Head of caudate nucleus (tissue), 42 donors: Measurements from ENCODE around the gene SYT7.

Source experiments
- DNase-seq, 42 donors: peaks; one replicate each; pipeline versions ENCODE4 v3.0.0 to v3.0.0-alpha.2; 2020 to 2021; ENCODE audit warnings: mixed read lengths in 7 of 42
- intact Hi-C: fragments of 100-400 bp; cut with DNase I; formaldehyde crosslinking; loops from one replicate; pipeline ENCODE4 v1.15.0; 2022

The SYT7 gene

DNA sequence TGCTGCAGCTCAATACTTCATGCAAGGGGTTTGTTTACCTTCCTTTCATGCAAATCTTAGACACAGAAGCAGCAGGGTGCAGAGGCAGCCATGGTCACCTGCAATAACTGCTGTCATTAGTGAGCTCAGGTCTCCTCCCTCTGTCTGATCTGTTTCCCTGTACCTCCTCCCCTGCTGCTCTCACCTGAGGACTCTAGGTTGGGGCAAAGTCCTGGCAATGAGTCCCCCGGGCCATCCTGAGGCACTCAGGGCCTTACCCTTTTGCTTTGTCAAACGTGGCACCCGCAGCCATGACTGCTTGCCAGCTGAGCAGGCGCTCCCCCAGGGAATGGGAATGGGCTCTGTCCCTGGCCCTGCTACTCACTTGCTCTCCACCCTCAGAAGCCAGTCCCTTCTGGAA is 68.4 kb downstream of the SYT7 start:
- intact Hi-C loops: loop anchor here (5.0 kb wide), 1 partner anchor 35 kb away; no protein-coding TSS in a partner anchor
- DNase-seq: no peak

DNA sequence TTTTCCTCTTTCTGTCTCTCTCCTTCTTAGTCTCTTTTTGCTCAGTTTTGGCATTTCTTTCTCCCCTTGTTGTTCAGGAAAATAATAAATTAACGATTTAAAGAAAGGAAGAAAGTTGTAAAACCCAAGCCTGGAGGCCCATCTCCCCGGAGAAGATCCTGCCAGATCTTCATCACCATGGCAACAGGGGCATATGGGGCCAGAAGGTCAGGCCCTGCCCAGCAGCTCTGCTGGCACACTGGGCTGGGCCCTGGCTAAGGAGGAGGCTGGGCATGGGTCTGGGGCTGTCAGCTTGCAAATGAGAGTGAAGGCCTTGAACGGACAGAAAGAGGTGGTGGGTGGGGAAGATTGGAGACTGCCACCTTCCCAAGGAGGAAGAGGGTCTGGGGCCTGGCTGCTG is 69.5 kb downstream of the SYT7 start:
- DNase-seq: no peak
- intact Hi-C loops: loop anchor here (5.0 kb wide), 1 partner anchor 34 kb away; no protein-coding TSS in a partner anchor

DNA sequence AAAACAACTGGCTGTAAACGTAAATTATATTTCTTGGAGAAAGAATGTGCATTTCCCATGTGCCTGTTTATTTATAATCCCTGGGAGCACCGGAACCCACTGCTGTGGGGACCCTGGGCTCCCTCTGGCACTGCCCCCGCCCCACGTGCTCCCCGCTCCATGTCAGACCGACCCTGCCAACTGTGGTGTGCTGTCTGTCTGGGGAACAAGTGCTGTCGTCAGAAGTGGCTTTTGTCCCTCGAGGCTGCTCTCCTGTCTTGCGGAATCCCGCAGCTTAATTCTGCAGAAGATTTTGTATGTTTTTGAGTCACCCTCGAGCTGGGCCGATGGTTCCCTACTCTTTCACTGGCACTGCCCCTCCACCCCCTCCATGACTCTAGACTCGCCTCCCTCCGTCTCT is 69.9 kb downstream of the SYT7 start:
- intact Hi-C loops: loop anchor here (5.0 kb wide), 1 partner anchor 34 kb away; no protein-coding TSS in a partner anchor

DNA sequence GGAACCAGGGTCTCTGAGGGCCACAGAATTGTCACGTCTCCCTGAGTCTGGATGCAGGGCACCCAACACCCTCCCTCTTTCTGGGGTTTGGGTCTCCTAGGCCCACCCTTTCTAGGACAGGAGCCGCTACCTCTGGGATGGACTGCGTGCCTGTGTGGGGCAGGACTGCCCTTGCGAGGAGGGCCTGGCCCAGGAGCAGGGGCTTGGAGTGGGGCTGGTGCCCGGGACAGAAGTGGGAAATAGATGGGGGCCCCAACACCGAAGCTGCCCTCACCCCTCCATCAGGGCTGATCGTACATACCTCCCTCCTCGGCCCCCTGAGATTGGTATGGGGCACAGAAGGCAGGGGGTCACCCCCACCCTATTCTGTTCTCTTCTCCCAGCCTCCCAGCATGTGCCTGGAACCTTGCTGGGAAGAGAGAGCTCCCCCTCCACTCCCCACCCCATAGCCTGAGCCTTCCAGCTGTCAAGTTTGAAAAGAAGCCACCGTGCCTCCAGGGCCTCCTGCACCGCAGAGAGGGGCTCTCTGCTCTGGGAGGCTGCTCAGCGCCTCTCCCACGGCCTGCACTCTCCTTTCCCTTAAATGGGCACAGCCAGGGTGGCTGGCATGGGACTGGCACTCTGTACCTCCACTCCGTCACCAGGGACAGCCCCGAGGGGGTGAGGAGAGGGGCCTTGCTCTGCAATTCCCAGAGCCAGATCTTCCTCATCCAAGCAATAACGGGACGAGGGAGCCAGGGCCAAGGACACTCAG is 70.5 kb downstream of the SYT7 start:
- DNase-seq: no peak
- intact Hi-C loops: loop anchor here (5.0 kb wide), 1 partner anchor 33 kb away; no protein-coding TSS in a partner anchor

More for the DNA sequence above, 69.9 kb downstream of the SYT7 start:
- peak in 3 of 42 donors; percentile 25 to 46 (median 41) for DNase-seq

DNA sequence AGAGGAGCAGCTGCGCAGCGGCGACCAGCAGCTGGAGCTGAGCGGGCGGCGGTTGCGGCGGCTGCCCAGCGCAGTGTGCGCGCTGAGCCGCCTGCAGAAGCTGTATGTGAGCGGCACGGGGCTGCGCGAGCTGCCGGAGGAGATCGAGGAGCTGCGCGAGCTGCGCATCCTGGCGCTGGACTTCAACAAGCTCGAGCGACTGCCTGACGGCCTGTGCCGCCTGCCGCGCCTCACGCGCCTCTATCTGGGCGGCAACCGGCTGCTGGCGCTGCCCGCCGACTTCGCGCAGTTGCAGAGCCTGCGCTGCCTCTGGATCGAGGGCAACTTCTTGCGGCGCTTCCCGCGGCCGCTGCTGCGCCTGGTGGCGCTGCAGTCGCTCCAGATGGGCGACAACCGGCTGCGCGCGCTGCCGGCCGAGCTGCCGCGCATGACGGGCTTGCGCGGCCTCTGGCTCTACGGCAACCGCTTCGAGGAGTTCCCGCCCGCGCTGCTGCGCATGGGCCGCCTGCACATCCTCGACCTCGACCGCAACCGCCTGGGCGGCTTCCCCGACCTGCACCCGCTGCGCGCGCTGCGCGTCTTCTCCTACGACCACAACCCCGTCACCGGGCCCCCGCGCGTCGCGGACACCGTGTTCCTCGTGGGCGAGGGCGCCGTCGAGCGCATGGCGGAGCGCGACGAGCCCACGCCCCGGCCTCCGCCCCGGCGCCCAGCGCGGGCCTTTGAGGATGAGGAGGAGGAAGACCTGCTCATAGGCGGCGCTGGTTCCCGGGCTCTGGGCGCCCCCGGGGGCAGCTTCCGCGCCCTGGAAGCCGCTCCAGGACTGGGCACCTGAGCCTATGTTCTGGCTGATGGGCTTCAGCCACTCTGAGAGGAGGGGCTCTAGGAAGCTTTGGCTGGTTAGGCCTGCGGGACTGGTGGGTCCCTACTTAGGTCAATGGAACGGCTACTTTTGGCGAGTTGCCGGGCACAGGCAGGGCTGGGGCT is 71.5 kb downstream of the SYT7 start:
- peak in 37 of 42 donors; percentile 27 to 77 (median 58) for DNase-seq
- intact Hi-C loops: loop anchor here (5.0 kb wide), 1 partner anchor 32 kb away; no protein-coding TSS in a partner anchor

DNA sequence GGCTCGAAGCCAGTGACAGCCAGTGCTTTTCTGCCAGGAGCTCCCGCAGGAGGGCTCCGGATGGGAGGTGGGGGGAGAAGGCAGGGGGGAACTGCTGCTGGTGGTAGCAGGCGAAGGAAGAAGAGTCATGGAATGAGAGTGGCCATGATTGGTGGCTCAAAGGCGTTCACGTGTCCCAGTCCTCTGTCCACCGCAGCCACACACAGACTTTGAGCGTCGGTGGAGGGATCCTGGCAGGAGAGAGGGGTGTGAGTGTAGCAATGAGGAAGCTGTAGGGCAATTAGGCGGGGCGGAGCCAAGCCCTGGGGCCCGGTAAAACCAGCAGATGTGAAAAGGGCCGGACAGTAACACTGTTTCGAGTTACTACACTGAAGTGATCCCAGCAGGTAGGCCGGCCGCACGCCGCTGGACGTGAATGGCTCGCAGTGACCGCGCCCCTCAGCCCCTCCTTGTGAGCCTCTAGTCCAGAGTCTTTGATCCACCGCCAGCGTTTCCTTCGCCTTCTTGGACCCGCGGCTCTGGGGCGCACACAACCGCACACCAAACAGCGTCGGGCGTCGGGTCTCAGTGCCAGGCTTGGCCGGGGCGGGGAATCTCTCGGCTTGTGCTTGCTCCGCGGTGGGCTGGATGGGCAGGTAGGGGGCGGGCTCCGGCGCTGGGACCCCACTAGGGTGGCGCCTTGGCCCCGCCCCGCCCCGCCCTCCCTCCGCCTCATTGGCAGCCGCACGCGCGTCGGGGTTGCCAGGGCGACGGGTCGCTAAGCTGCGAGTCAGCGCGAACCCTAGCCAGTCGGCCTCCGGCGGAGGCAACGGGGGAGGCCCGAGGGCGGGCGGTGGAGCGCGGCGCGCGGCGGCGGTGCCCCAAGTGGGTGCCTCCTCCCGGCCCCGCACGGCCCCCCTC is 72.7 kb downstream of the SYT7 start, which contains the start of gene LRRC10B:
TSS of gene LRRC10B (plus strand) at position 788 of the 900 bp plus-strand sequence. CDS start 250 bp downstream, outside the sequence.
- intact Hi-C loops: no loop called here
- peak in 41 of 42 donors; percentile 52 to 88 (median 76) for DNase-seq

DNA sequence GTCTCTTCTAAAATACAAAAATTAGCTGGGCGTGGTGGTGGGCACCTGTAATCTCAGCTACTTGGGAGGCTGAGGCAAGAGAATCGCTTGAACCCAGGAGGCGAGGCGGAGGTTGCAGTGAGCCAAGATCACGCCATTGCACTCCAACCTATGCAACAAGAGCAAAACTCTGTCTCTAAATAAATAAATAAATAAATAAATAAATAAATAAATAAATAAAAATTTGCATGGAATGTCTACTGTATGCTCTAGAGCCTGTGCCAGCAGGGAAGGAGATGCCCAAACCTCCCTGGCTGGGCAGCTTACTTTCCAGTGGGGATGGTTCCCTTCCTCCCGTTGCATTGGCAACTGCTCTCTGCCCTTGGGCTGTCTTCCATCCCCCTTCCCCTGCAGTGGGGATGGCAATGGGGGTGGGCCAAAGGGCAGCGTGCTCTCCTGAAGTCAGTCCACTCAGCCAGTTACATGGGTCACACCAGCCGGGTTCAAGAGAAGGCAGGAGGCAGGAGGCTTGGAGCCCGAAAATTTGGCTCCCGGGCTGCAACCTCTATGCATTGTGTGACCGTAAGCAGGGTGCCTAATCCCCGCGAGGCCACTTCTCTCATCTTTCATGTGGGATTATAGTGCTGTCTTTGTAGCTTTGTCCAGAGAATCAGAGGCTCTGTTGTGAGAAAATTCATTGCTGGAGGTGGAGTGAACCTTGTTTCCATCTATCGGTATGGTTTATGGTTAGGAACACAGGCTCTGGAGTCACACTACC is 73.7 kb downstream of the SYT7 start:
- intact Hi-C loops: no loop called here
- DNase-seq: no peak

DNA sequence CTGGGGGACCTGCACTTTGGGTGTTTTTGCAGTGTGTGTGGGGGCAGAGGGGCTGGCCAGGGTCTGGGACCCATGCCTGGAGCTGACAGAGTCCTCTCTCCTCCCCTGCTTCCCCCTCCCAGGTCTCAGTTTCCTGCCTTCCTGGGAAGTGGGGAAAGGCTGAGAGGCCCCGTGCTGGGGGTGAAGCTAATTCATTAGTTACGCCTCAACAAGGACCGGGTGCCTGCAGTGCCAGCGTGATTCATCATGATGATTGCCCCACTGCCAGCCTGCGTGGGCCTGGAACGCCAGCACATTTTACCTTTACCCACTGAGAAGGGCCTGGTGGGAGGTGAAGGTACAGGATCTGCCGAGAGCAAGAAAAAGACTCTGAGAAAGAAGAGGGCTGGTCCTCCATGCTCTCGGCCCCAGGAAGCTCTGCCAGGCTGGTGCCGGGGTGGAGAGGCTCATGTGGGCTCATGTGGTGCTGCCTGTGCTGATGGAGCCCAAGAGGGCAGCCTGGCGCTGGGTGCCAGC is 75.2 kb downstream of the SYT7 start:
- peak; percentile 50 to 94 (median 78) for DNase-seq
- intact Hi-C loops: no loop called here

DNA sequence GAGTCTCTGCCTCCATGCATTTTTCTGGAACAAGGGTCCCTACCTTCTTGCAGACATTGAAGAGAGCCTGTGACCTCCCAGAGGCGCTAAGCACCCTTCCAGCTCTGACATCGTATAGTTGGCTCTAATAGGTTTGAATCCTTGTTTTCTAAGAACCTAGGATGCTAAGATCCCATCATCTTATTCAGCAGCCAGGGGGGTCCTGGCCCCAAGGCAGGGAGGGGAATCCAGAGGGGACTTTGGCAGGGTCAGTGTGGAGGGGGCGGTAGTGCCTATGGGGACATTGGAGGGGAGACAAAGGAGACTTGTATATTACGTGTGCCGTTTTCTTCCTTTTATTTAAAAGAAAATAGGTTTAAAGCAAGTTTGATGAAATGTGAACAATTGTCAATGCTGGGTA is 75.8 kb downstream of the SYT7 start:
- DNase-seq: no peak
- intact Hi-C loops: no loop called here

DNA sequence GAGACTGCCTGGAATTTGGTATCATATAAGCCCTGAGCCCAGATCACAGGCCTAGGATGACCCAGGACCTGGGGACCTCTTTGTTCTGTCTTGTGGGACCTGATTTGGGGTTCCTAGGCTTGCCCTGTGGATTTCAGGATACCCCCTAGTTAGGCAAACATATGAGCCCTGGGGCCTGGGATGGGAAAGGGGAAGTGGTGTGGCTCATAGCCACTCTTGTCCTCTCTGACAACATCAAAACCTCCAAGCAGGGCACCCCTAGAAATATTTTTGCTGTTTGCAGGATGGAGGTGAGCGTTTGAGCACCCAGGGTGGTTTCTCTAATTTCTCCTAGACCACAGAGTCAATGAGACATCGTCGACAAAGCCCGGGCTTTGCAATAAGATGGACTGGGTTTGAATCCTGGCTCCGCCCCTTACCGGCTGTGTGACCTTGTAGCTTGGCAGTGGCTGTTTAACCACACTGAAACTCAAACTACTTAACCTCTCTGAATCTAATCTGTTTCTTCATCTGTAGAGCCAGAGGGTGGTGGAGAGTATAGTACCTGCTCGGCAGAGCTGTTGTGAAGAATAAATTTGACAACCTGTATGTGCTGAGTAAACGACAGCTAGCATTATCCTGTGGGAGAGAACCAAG is 77.6 kb downstream of the SYT7 start:
- no peak for DNase-seq
- intact Hi-C loops: no loop called here

DNA sequence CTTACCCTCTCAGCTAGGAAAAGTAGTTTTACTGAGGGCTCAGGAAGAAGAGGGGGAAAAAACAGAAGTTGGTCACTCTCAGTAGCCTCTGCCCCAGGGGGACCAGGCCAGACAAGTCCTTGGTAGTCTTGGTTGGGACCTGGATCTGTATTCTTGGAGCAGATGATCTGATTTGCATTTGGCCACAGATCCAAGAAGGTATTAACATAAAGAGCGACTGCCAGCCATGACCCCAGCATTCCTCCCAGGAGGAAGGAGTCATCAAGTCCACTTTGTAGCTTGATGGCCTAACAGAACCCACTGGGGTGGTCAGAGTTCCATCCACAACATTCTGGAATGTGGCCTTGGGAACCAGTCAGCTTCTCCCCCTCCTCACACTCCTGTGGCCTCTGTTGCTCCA is 78.4 kb downstream of the SYT7 start:
- intact Hi-C loops: no loop called here
- no peak for DNase-seq

DNA sequence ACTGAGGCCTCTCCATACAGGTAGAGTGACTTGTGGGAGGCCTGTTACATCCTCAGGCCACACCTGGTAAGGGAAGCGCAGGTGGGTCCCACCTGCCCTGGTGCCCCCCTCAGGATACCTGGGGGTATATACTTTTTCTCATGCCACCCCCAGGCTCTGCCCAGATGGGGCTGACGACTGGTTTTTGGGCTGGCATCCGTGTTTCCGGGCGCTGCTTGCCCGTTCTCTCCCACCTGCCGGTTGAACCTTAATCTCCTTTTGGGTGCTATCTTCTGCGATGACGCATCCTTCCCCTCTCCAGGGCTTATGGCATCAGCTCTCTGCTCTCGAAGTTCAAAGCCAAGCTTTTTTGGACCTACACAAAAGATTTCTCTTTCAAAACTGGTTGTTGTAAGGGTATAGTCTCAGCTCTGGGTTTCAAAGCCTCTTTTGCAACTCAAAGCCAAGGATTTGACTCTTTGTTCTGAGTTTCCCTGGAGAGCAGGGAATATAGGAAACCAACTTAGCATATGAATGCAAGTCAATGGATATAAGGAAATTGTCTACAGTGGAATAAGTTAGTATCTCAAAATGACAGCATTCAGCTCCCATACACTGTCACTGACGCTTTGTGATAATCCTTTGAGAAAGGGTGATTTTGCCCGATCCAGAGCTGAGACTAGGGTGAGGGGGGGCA is 80.9 kb downstream of the SYT7 start:
- DNase-seq: no peak
- intact Hi-C loops: no loop called here

DNA sequence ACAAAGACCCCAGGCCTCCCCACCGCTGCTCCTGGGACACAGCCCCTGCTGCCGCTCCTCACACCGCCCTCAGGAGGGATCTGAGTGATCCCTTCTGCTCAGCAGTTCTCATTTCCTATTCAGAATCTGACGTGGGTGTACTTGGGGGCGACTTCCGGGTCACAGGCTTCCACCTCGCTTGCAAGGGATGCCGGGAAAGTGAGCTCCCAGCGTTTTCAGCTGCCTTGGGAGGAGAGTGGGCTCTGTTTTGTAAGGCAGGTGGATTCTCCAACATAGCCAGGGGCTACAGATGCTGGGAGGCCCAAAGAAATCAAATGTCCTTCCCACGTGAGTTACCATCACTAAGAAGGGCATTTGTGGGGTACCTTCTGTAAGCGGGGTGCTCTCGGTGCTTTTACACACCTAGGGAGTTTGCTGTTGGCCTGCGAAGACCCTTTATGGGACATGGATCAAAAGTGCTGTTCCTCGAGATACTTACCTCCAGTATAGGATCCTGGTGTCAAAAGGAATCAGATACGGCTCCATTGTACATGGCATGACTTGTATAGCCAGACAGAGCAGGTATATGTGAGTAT is 82.0 kb downstream of the SYT7 start:
- intact Hi-C loops: no loop called here
- DNase-seq: peak in 40 of 42 donors; percentile 38 to 86 (median 71)

DNA sequence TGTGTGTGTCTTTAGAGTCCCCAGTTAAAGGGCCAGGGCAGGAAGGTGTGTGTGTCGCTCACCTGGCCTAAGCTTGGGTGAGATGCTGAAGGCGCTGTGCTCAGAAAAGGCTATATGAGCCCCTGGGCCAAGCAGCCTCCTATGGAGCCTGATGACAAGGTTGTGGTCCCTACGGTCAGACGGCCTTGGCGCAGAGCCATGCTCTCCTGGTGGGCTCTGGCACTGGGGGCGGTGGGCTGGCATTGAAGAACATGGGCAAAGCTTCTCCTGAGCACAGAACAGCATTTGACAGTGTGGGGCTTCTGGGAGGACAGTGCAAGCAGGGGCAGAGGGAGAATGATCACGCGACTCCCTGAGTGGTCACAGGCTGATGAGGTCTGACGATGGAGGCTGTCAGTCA is 83.0 kb downstream of the SYT7 start:
- DNase-seq: no peak
- intact Hi-C loops: no loop called here

DNA sequence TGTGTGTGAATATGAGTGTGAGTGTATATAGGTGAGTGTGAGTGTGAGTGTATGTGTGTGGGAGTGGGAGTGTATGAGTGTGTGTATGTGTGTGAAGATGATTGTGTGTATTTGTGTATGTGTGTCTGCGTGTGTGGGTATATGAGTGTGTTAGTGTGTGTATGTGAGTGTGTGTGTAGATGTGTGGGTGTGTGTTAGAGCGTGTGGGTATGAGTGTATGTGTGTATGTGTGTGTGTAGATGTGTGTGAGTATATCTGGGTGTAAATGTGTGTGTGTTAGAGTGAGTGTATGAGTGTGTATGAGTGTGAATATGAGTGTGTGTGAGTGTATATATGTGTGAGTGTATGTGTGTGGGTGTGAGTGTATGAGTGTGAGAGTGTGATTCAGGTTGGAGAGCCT is 83.4 kb downstream of the SYT7 start:
- intact Hi-C loops: no loop called here

More for the DNA sequence above, 83.4 kb downstream of the SYT7 start:
- no peak for DNase-seq
